GM12872 (cell line): ENCODE data around the gene PIGQ.

ENCODE experiments used
- CTCF ChIP-seq: IDR thresholded peaks from 3 replicates; pipeline ENCODE4 v1.5.1; 2011; ENCODE audit warnings: low read depth, mild to moderate bottlenecking, low read length, moderate library complexity; ENCODE audit not compliant: insufficient read depth

Gene PIGQ

GRCh38 chr16:609316-609715 is 39.5 kb downstream of the PIGQ start:
- no peak for TF ChIP-seq CTCF

GRCh38 chr16:609984-610383 is 40.2 kb downstream of the PIGQ start:
- TF ChIP-seq CTCF = no peak

GRCh38 chr16:610513-611381 is 41.0 kb downstream of the PIGQ start:
- TF ChIP-seq CTCF = peak; percentile 44

- TF ChIP-seq CTCF = no peak
These were observed 45.4 kb downstream of the PIGQ start for GRCh38 chr16:615122-615521.

- TF ChIP-seq CTCF = no peak
These were observed 47.2 kb downstream of the PIGQ start for GRCh38 chr16:616733-617586.

- TF ChIP-seq CTCF = no peak
These were observed 48.1 kb downstream of the PIGQ start for GRCh38 chr16:617855-618254.

- no peak for TF ChIP-seq CTCF
These were observed 49.8 kb downstream of the PIGQ start for GRCh38 chr16:619476-620100.
